CD1c-positive myeloid dendritic cell (primary cell): ENCODE data around the gene SNPH.
"Not testable (repeated sequence)": the region's sequence is repeated elsewhere in the genome, so short reads cannot be mapped to it uniquely, and the experiment has no call there.

Experiments used
- DNase-seq: peaks from one replicate; pipeline ENCODE4 v3.0.0-alpha.2; 2016; ENCODE audit errors: extremely low spot score

The SNPH gene, protein sequence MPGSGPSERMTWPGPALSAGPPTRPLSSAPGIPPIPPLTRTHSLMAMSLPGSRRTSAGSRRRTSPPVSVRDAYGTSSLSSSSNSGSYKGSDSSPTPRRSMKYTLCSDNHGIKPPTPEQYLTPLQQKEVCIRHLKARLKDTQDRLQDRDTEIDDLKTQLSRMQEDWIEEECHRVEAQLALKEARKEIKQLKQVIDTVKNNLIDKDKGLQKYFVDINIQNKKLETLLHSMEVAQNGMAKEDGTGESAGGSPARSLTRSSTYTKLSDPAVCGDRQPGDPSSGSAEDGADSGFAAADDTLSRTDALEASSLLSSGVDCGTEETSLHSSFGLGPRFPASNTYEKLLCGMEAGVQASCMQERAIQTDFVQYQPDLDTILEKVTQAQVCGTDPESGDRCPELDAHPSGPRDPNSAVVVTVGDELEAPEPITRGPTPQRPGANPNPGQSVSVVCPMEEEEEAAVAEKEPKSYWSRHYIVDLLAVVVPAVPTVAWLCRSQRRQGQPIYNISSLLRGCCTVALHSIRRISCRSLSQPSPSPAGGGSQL

DNA sequence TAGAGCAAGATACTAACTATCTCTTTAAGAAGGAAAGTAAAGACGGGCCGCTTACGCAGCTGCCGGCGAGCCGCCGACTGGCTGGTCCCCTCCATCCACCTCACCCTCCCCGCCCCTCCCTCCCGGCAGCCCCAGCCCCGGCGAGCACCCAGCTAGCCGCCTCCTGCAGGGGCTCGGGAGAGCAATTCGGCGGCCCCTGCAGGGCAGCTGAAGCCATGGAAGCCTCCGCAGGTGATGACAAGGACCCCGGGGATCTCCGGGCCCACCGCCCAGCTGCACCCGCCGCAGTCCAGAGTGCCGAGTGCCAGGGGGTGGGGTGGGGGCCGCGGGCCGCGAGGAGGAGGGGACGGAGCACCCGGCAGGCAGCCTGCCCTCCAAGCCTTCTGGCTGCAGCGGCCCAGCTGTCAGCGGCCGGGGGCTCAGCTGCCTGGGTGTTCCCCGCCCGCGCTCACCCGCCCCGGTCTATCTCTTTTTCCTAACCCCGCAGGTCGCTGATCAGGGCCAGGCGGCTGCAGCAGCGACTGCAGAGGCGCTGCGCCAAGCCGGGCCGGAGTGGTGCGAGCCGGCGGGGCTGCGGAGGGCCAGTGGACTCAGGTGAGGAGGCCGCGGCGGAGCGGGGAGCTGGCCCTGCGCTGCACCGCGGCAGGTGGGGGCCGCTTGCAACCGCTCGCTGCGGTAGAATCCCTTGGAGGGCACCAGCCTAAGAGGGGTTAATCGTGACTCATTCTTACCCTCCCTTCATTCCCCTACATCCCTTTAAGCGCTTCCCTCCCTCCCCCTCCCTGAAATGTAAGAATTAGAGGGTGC lies at the start of gene SNPH:
Gene SNPH, plus strand, starts transcription at position 128 of the 807 bp plus-strand sequence. CDS start 29,946 bp downstream, outside the sequence.
- DNase-seq = peak; percentile 19

DNA sequence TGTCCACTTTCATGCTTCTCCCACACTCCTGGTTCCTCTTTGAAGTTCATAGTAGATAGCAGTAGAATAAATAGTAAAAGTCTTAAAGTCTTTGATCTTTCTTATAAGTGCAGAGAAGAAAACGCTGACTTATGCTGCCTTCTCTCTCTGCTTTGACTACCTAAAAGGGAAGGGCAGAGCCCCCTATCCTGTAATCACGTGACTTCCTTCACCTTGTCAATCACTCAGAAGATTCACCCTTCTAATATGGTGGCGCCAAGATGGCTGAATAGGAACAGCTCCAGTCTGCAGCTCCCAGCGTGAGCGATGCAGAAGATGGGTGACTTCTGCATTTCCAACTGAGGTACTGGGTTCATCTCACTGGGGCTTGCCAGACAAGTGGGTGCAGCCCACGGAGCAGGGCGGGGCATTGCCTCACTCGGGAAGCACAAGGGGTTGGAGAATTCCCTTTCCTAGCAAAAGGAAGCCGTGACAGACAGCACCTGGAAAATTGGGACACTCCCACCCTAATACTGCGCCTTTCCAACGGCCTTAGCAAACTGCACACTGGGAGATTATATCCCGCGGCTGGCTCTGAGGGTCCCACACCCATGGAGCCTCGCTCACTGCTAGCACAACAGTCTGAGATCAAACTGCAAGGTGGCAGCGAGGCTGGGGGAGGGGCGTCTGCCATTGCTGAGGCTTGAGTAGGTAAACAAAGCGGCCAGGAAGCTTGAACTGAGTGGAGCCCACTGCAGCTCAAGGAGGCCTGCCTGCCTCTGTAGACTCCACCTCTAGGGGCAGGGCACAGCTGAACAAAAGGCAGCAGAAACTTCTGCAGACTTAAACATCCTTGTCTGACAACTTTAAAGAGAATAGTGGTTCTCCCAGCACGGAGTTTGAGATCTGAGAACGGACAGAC lies 49.3 kb upstream of the SNPH start:
- DNase-seq = not testable (repeated sequence)

DNA sequence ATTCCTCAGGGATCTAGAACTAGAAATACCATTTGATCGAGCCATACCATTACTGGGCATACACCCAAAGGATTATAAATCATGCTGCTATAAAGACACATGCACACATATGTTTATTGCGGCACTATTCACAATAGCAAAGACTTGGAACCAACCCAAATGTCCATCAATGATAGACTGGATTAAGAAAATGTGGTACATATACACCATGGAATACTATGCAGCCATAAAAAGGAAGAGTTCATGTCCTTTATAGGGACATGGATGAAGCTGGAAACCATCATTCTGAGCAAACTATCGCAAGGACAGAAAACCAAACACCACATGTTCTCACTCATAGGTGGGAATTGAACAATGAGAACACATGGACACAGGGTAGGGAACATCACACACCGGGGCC lies 43.3 kb upstream of the SNPH start:
- not testable (repeated sequence) for DNase-seq

DNA sequence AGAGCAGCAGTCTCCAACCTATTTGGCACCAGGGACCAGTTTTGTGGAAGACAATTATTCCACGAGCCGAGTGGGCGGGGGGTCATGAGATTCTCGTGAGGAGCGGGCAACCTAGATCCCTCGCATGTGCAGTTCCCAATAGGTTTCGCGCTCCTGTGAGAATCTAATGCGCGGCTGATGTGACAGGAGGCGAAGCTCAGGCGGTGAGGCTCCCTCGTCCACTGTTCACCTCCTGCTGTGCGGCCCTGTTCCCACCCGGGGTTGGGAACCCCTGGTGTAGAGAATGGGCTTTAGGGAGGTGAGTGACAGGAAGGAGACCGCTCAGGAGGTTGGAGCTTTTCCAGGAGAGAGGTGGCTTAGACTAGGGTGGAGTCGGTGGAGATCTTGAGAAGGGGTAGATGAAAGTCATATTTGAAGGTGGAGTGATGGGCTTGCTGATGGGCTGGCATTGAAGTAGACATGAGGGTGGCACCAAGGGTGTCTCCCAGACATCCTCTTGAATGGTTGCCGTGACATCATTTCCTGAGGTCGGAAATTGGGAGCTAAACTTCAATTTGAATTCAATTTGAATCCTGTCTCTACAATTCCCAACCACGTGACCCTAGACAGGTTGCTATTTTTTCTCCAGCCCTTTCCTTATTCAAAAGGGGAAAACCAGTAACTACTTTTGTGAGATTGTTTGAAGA lies 41.7 kb upstream of the SNPH start:
- no peak for DNase-seq

DNA sequence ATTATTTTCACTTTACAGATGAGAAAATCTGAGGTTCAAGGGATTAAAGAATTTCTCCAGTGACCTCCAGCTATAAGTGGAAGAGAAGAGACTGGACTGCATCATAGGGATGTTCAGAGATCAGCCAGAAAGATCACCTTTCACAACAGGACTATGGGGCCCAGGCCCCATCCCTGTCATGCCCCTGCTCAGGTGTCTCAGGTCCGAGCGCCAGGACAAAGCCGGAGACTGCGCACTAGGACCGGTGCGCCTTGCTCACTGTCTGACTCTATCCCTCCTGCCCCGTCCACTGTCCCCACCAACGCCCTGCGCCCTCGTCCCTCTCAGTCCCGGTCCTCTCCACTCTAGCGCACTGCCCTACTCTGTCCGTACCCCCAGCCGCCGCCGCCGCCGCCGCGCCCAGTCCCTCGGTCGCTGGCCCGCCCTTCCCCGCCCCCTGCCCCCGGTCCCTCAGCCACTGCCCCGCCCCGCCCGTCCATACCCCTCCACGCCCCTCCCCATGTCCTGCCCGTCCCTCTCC lies 40.8 kb upstream of the SNPH start:
- no peak for DNase-seq

DNA sequence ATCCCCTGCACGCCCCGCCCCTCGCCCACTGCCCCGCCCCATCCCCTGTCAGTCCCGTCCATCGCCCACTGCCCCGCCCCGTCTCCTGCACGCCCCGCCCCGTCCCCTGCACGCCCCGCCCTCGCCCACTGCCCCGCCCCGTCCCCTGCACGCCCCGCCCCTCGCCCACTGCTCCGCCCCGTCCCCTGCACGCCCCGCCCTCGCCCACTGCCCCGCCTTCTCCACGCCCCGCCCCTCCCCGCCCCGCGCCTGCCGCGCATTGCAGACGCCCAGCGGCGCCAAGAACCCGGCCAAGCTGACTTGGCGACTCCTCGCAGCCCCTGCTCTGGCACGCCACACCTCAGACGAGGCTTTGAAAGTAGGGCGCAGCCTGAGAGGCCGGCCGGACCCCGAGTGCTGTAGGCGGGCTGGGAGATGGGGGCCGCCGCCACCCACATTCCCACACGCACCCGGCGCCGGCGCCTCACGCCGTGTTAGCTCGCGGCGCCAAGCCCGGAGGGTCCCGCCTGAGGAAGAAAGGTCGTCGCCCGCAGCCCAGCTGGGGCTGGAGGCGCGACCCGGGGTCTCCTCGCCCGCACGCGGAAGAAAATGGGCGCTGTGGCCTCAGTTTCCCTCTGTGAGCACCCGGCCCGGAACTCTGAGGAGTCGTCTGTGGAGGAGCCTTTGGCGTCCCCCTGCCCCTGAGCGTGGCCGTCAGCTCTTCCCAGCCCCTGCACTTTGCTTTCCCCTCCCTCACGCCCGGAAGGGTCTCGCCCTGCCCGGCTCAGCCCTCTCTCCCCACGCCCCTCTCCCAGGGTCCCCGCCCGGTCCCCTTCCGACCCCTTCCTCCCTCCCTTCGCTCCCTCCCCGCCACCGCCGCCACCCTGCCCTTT lies 40.1 kb upstream of the SNPH start, which contains the start of gene RAD21L1:
Gene RAD21L1, plus strand, starts transcription at position 262 of the 872 bp plus-strand sequence. CDS start 2,410 bp downstream, outside the sequence.
- DNase-seq = peak; percentile 73

DNA sequence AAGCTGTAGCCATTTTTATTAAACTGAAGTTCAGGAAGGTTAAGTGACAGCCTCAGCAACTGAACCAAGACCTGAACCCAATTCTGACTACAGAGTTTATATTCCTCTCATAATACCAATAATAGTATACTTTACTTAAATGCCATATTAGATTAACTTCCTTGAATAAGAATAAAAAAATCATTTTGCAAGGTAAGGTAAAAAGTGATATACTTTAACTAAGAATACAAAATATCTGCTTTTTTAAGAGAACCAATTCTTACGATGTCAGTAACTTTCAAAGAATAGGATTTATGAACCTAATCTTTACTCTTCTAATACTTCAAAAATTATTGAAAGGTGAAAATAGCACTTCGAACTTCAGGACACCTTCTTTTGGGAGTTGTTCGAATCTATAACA lies 36.6 kb upstream of the SNPH start:
- no peak for DNase-seq

DNA sequence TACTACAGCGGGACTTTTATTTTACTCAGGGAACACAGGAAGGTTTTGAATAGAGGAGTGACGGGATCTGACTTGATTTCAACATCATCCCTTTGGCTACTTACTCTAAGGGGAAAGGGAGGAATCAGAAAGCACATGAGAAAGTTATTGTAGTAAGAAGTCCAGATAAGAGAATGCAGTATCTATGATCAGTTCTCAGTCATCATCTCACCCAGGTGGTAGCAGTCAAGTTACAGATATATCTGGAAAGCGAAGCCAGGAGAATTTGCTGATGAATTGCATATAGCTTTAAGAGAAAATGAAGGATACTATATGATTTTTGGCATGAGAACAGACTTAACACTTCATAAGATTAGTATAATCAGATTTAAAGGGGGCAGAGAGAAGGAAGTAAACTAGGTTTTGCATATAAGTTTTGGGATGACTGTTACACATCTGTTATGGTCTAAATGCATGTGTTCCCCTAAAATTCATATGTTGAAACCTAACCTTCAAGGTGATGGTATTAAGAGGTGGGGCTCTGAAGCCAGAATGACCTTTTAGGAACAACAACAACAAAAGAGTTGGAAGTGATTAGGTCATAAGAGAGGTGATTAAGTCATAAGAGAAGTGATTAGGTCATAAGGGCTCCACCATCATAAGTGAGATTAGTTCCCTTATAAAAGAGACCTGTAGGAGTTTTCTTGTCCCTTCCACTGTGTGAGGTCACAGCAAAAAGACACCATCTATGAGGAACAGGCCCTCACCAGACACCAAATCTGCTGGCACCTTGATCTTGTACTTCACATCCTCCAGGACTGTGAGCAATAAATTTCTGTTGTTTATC lies 33.6 kb upstream of the SNPH start:
- DNase-seq = peak; percentile 30

DNA sequence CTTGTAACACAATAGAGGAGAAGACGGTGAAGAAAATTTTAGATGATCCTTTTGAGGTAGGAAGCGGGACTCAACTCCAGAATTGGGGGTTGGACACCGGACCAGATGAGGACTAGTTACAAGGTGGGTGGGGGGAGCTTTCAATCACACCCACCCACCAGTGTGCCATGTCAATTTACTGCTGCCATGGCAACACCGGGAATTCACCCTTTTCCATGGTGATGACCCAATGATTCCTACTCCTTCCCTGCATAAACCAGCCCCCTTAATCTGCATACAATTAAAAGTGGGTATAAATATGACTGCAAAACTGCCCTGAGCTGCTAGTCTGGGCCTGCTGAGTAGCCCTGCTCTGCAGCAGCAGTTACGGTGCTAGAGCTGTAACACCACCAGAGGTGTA lies 25.5 kb upstream of the SNPH start:
- DNase-seq = no peak

DNA sequence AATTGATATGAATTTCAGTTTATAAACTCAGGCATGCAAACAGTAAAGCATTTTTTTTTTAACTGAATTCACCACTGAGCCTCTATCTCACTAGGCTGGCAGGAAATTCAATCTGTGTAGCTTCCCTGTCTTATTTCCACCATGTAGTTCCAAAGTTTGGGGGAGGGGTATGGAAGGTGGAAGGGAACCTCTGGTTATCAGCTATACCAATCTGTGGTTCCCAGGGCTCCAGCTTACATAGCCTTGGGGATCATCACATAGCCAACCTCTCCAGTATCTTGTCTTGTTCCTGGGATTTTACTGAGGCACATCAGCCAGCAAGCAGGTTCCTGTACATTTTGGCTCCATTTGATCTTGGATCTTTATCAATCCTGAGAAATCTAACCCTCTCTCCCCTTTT lies 24.6 kb upstream of the SNPH start:
- no peak for DNase-seq

DNA sequence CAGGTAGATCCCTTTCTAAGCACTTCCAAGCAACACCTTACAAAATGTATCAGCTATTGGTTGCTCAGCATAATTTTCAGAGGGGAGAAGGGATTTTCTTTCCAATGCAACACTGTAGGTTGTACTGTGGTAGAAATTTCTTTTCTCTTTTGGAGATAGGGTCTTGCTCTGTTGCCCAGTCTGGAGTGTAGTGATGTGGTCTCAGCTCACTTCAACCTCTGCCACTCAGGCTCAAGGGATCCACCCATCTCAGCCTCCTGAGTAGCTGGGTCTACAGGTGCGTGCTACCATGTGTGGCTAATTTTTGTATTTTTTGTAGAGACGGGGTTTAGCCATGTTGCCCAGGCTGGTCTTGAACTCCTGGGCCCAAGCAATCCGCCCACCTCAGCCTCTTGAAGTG lies 24.0 kb upstream of the SNPH start:
- DNase-seq = no peak

DNA sequence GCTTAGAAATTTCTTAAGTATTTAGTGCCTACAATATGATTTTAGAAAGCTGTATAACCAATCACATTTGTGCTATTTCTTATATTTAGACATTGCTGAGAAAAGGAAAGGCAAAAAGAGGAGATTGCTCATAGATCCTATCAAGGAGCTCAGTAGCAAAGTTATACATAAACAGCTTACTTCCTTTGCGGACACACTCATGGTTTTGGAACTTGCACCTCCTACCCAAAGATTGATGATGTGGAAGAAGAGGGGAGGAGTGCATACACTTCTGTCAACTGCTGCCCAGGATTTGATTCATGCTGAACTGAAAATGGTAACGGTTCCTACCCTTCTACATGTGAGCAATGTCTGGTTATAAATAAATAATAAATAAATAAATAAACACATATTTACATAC lies 23.6 kb upstream of the SNPH start:
- DNase-seq = no peak

DNA sequence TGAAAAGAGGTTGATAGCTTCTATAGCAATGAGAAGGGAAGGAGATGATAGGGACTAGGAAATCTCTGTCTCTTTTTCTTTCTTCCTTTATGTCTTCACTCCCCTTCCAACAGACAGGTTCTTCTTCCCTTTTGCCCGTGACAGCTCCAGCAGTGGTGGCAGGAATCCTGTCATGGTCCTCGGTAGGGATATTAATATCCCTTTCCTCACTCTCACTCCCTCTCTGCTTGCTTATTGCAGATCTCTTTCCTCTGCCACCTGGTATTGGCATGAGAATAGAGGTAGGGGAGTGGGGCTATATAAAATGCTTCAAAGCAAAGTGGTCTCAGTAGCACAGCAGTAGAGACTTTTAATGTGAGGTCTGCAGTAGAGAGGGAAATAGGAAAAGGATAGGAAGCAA lies 20.5 kb upstream of the SNPH start:
- DNase-seq = no peak

DNA sequence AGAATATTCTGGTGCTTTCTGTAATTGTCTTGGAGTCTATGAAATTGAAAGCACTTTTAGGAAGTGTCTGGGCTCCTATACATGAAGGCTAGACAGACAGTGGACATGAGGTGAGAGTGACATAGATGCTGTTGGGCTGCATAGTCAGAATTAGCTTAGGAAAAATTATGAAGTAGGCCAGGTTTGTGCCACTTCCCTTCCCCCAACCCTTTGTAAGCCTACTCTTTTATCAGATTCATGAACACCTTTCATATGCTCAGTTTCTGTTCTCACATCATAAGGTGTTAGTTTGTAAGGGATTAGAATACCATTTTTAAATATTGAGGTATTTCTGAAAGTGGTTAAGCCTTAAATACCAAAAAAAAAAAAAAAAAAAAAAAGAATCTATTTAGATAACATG lies 18.4 kb upstream of the SNPH start:
- no peak for DNase-seq

DNA sequence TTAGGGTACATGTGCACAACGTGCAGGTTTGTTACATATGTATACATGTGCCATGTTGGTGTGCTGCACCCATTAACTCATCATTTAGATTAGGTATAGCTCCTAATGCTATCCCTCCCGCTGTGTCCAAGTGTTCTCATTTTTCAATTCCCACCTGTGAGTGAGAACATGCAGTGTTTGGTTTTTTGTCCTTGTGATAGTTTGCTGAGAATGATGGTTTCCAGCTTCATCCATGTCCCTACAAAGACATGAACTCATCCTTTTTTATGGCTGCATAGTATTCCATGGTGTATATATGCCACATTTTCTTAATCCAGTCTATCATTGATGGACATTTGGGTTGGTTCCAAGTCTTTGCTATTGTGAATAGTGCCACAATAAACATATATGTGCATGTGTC lies 15.8 kb upstream of the SNPH start:
- DNase-seq = not testable (repeated sequence)

DNA sequence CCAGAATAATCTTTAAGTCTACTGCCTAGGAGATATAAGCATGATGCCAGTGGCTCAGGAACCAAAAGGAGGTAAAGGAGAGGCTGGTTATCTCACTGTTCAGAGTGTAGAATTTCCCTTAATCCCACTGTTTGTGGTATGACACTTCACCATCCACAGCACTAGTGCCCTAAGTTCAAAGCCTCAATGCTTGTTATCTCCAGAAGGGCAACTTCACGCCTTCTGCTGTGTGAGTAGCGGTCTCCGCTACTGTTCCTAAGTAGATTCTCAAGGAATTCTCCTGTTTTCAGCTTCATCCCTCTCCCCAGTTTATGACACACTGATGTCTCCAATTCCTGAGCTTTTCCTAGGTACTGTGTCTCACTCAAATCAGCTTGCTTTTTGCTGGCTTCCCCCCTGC lies 13.7 kb upstream of the SNPH start:
- no peak for DNase-seq

DNA sequence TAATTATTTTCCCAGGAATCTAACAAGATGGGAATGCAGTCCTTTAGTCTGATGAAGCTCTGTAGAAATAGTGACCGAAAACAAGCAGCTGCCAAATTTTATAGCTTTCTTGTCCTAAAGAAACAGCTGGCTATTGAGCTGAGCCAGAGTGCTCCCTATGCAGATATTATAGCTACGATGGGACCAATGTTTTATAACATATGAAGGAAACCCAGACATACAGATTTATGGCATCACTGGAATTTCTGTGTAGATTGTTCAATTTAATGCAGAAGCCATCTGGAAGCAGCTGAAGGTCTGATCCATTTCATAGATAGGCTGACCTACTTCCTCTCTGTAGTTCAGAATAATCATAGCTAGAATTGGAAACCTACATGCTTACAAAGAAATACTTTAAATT lies 11.8 kb upstream of the SNPH start:
- DNase-seq = no peak

DNA sequence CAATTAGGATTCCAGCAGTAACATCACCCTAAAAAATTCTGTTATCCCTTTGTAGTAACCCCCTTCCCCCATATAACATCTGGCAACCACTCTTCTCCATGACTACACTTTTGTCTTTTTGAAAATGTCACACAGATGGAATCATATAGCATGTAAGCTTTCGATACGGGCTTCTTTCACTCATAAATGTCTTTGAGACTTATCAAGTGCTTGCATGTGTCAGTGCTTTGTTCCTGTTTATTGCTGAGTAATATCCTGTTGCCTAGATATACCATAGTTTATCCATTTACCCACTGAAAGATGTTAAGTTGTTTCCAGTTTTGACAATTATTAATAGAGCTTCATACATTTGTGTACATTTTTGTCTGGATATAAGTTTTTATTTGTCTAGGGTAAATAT lies 10.4 kb upstream of the SNPH start:
- peak; percentile 4 for DNase-seq

DNA sequence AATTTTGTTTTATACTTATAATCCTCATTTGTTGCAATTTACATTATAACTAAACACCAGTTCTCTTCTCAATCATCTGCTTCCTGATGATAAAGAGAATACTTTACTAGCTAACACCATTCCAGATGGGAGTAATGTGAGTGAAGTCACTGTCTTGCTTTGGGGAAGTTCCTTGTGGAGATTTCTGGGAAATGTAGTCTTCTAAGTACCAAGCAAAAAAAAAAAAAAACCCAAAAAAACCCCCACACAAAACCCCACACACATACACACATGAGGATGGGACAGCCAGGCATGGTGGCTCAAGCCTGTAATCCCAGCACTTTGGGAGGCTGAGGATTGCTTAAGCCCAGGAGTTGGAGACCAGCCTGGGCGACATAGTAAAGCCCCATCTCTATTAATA lies 2.2 kb upstream of the SNPH start:
- no peak for DNase-seq
